WTC11 (cell line): ENCODE data around the gene PPP4R2. TPM values are rescaled to one million over a fixed set of nuclear protein-coding genes. Genes with fewer than 3 reads are reported as not detected.

Source experiments
- ATAC-seq: fragments of 200-7000 bp; cut with Tn5 transposase; 2 replicates; pipeline ENCODE4 v1.10.0; 2021; ENCODE audit warnings: mild to moderate bottlenecking, moderate library complexity
- CTCF ChIA-PET: fragments of 300-600 bp; sonication (Branson Sonifier 250); formaldehyde crosslinking; loops from one replicate; lab custom pipeline; 2021; ENCODE audit warnings: antibody characterized with exemption; lab: Charles Lee
- POLR2A ChIA-PET: fragments of 350-600 bp; sonication (Branson Sonifier 250); formaldehyde crosslinking; loops from one replicate; lab custom pipeline; 2021; ENCODE audit warnings: antibody characterized with exemption; lab: Charles Lee
- DNase-seq: peaks from one replicate; pipeline ENCODE4 v3.0.0; 2021; ENCODE audit warnings: low spot score
- H3K27ac Mint-ChIP-seq: 2 replicates; pipeline ENCODE4 v1.8.0; 2021; ENCODE audit warnings: mixed read lengths
- H3K27me3 Mint-ChIP-seq: 2 replicates; pipeline ENCODE4 v1.8.0; 2021; ENCODE audit warnings: low read depth, mild to moderate bottlenecking, moderate library complexity, mixed read lengths
- H3K36me3 Mint-ChIP-seq: 2 replicates; pipeline ENCODE4 v1.8.0; 2021; ENCODE audit warnings: mixed read lengths
- H3K4me1 Mint-ChIP-seq: 2 replicates; pipeline ENCODE4 v1.8.0; 2022; ENCODE audit warnings: mixed read lengths
- H3K4me3 Mint-ChIP-seq: 2 replicates; pipeline ENCODE4 v1.8.0; 2021; ENCODE audit warnings: mild to moderate bottlenecking, moderate library complexity, mixed read lengths
- H3K9me3 Mint-ChIP-seq: 2 replicates; pipeline ENCODE4 v1.8.0; 2021; ENCODE audit warnings: mixed read lengths
- CREB1 ChIP-seq: sonication (generic); formaldehyde crosslinking; IDR thresholded peaks from 2 replicates; pipeline ENCODE4 v1.8.0; 2023; ENCODE audit warnings: mild to moderate bottlenecking, missing genetic modification reagents
- CREM ChIP-seq: sonication (generic); formaldehyde crosslinking; IDR thresholded peaks from 2 replicates; pipeline ENCODE4 v1.8.1; 2022; ENCODE audit warnings: mild to moderate bottlenecking, missing genetic modification reagents, moderate library complexity
- ESRRA ChIP-seq: sonication (generic); formaldehyde crosslinking; IDR thresholded peaks from 2 replicates; pipeline ENCODE4 v1.8.1; 2022; ENCODE audit warnings: mild to moderate bottlenecking, missing genetic modification reagents, borderline replicate concordance
- FOXJ3 ChIP-seq: sonication (generic); formaldehyde crosslinking; IDR thresholded peaks from 2 replicates; pipeline ENCODE4 v1.9.0; 2021; ENCODE audit warnings: missing genetic modification reagents, mild to moderate bottlenecking, borderline replicate concordance
- FOXP1 ChIP-seq: sonication (generic); formaldehyde crosslinking; IDR thresholded peaks from 2 replicates; pipeline ENCODE4 v1.8.0; 2022; ENCODE audit warnings: missing genetic modification reagents, mild to moderate bottlenecking, moderate library complexity, borderline replicate concordance
- GRHL2 ChIP-seq: fragments of 250-450 bp; sonication (Bioruptor Pico); IDR thresholded peaks from 2 replicates; pipeline ENCODE4 v1.8.0; 2022; ENCODE audit warnings: mild to moderate bottlenecking, moderate library complexity; ENCODE audit not compliant: insufficient replicate concordance, severe bottlenecking
- GTF2I ChIP-seq: fragments of 250-450 bp; sonication (Bioruptor Pico); conservative IDR thresholded peaks from 2 replicates; pipeline ENCODE4 v1.4.0; 2021; ENCODE audit warnings: mild to moderate bottlenecking
- KAT7 ChIP-seq: sonication (generic); formaldehyde crosslinking; IDR thresholded peaks from 2 replicates; pipeline ENCODE4 v1.8.1; 2023; ENCODE audit warnings: missing genetic modification reagents, mild to moderate bottlenecking, borderline replicate concordance
- NR1H2 ChIP-seq: sonication (generic); formaldehyde crosslinking; IDR thresholded peaks from 2 replicates; pipeline ENCODE4 v1.9.0; 2021; ENCODE audit warnings: mild to moderate bottlenecking, moderate library complexity, missing genetic modification reagents
- OVOL2 ChIP-seq: fragments of 250-450 bp; sonication (Bioruptor Pico); IDR thresholded peaks from 2 replicates; pipeline ENCODE4 v1.9.0; 2021; ENCODE audit warnings: mild to moderate bottlenecking, borderline replicate concordance
- SP1 ChIP-seq: sonication (generic); formaldehyde crosslinking; conservative IDR thresholded peaks from 2 replicates; pipeline ENCODE4 v1.8.1; 2022; ENCODE audit warnings: missing genetic modification reagents
- TEAD1 ChIP-seq: sonication (generic); formaldehyde crosslinking; IDR thresholded peaks from 2 replicates; pipeline ENCODE4 v1.8.0; 2022; ENCODE audit warnings: mild to moderate bottlenecking, missing genetic modification reagents
- ZNF121 ChIP-seq: sonication (generic); formaldehyde crosslinking; IDR thresholded peaks from 2 replicates; pipeline ENCODE4 v1.8.0; 2023; ENCODE audit warnings: missing genetic modification reagents
- ZNF317 ChIP-seq: sonication (generic); formaldehyde crosslinking; IDR thresholded peaks from 2 replicates; pipeline ENCODE4 v1.8.1; 2023; ENCODE audit warnings: low read depth, mild to moderate bottlenecking, moderate library complexity, missing genetic modification reagents, borderline replicate concordance
- ZNF416 ChIP-seq: fragments of 250-450 bp; sonication (Bioruptor Pico); IDR thresholded peaks from 2 replicates; pipeline ENCODE4 v1.9.0; 2021; ENCODE audit warnings: mild to moderate bottlenecking, inconsistent platforms
- total RNA-seq: library from RNA; stranded (reverse); gene quantifications from 3 replicates; pipeline ENCODE4 v1.2.3, GENCODE V29; 2021
- TF ChIP-seq, protein P1 (sequence below): sonication (generic); formaldehyde crosslinking; IDR thresholded peaks from 2 replicates; pipeline ENCODE4 v1.8.1; 2023; ENCODE audit warnings: mild to moderate bottlenecking, missing genetic modification reagents, borderline replicate concordance
- TF ChIP-seq, protein P2 (sequence below): sonication (generic); formaldehyde crosslinking; IDR thresholded peaks from 2 replicates; pipeline ENCODE4 v1.8.1; 2023; ENCODE audit warnings: mild to moderate bottlenecking, moderate library complexity, missing genetic modification reagents
- TF ChIP-seq, protein P3 (sequence below): fragments of 250-450 bp; sonication (Bioruptor Pico); IDR thresholded peaks from 2 replicates; pipeline ENCODE4 v1.9.0; 2021; ENCODE audit warnings: moderate library complexity, mild to moderate bottlenecking, inconsistent platforms, borderline replicate concordance
- TF ChIP-seq, protein P4 (sequence below): sonication (generic); formaldehyde crosslinking; IDR thresholded peaks from 2 replicates; pipeline ENCODE4 v1.8.1; 2023; ENCODE audit warnings: mild to moderate bottlenecking, missing genetic modification reagents, moderate library complexity
- TF ChIP-seq, protein P5 (sequence below): fragments of 250-450 bp; sonication (Bioruptor Pico); IDR thresholded peaks from 2 replicates; pipeline ENCODE4 v1.9.0; 2021; ENCODE audit warnings: mild to moderate bottlenecking, borderline replicate concordance
- TF ChIP-seq, protein P6 (sequence below): sonication (generic); formaldehyde crosslinking; IDR thresholded peaks from 2 replicates; pipeline ENCODE4 v1.8.1; 2022; ENCODE audit warnings: missing genetic modification reagents, borderline replicate concordance

Gene PPP4R2
- total RNA-seq, 1 experiment from 2014 or later: 78.1 TPM

DNA sequence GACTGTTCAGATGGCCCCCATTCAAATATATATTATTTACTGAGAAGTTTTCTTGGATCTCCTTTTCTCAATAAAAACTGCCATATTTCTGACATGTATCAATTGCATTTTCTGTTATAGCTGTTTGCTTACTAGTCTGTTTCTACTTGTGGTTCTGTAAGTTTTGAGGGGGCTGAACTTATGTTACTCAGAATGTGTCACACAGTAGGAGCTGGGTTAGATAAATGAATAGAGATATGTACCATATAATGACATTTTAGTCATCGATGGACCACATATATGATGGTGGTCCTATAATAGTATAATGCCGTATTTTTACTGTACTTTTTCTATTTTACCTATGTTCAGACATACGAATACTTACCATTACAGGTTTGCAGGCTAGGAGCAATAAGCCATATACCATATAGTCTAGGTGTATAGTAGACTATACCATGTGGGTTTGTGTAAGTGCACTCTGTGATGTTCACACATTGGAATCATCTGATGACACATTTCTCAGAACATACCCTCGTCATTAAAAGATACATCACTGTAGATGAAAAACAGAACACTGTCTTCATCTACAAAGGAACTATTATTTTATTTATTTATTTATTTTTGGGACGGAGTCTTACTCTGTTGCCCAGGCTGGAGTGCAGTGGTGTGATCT is 22.3 kb downstream of the PPP4R2 start (continued):
- TF ChIP-seq TEAD1 (no peak), CREM (CRISPR knock-in tag) (no peak)

DNA sequence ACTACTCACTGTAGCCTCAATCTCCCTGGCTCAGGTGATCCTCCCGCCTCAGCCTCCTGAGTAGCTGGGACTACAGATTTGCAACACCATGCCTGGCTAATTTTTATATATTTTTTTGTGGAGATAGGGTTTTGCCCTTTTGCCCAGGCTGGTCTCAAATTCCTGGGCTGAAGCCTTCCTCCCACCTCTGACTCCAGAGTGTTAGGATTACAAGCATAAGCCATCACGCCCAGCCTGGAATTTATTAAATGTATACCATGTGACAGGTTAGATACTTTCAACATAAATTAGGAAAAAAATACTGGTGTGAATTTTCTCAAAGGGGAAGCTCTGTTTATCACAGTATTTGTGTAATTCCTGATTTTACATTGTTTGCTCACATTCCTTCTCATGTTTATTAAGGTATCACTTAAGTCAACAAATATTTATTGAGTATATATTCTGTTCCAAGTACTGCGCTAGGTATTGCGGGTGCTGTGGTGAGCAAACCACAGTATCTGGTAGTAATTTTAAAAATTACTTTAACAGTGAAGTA is 24.8 kb downstream of the PPP4R2 start:
- POLR2A ChIA-PET: no interaction called here
- H3K36me3 Mint-ChIP-seq: no peaks in the 10 kb centered on the region
- CTCF ChIA-PET: interaction anchor here (0.7 to 1.9 kb wide), 3 partner anchors 24 to 138 kb away, joined by 3 to 6 read pairs (median 3); partner anchors contain the start of gene PPP4R2
- H3K27ac Mint-ChIP-seq: no peak overlapping the region
- H3K9me3 Mint-ChIP-seq: no peaks in the 10 kb centered on the region
- peaks cover 63% of the 10 kb centered on the region for H3K4me1 Mint-ChIP-seq
- no peaks in the 10 kb centered on the region for H3K27me3 Mint-ChIP-seq
- ATAC-seq (no peak), DNase-seq (no peak)
- no peak overlapping the region for H3K4me3 Mint-ChIP-seq
- TF ChIP-seq, protein P1, sequence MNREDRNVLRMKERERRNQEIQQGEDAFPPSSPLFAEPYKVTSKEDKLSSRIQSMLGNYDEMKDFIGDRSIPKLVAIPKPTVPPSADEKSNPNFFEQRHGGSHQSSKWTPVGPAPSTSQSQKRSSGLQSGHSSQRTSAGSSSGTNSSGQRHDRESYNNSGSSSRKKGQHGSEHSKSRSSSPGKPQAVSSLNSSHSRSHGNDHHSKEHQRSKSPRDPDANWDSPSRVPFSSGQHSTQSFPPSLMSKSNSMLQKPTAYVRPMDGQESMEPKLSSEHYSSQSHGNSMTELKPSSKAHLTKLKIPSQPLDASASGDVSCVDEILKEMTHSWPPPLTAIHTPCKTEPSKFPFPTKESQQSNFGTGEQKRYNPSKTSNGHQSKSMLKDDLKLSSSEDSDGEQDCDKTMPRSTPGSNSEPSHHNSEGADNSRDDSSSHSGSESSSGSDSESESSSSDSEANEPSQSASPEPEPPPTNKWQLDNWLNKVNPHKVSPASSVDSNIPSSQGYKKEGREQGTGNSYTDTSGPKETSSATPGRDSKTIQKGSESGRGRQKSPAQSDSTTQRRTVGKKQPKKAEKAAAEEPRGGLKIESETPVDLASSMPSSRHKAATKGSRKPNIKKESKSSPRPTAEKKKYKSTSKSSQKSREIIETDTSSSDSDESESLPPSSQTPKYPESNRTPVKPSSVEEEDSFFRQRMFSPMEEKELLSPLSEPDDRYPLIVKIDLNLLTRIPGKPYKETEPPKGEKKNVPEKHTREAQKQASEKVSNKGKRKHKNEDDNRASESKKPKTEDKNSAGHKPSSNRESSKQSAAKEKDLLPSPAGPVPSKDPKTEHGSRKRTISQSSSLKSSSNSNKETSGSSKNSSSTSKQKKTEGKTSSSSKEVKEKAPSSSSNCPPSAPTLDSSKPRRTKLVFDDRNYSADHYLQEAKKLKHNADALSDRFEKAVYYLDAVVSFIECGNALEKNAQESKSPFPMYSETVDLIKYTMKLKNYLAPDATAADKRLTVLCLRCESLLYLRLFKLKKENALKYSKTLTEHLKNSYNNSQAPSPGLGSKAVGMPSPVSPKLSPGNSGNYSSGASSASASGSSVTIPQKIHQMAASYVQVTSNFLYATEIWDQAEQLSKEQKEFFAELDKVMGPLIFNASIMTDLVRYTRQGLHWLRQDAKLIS (CRISPR knock-in tag): no peak
- TF ChIP-seq CREB1 (CRISPR knock-in tag) (no peak), FOXJ3 (CRISPR knock-in tag) (no peak), SP1 (CRISPR knock-in tag) (no peak), GTF2I (CRISPR knock-in tag) (no peak), ESRRA (no peak), NR1H2 (CRISPR knock-in tag) (no peak), ZNF317 (CRISPR knock-in tag) (no peak), ZNF121 (CRISPR knock-in tag) (no peak), KAT7 (no peak), FOXP1 (CRISPR knock-in tag) (no peak), ZNF416 (CRISPR knock-in tag) (no peak), OVOL2 (CRISPR knock-in tag) (no peak), GRHL2 (CRISPR knock-in tag) (no peak)
- TF ChIP-seq, protein P2, sequence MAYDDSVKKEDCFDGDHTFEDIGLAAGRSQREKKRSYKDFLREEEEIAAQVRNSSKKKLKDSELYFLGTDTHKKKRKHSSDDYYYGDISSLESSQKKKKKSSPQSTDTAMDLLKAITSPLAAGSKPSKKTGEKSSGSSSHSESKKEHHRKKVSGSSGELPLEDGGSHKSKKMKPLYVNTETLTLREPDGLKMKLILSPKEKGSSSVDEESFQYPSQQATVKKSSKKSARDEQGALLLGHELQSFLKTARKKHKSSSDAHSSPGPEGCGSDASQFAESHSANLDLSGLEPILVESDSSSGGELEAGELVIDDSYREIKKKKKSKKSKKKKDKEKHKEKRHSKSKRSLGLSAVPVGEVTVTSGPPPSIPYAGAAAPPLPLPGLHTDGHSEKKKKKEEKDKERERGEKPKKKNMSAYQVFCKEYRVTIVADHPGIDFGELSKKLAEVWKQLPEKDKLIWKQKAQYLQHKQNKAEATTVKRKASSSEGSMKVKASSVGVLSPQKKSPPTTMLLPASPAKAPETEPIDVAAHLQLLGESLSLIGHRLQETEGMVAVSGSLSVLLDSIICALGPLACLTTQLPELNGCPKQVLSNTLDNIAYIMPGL (CRISPR knock-in tag): no peak
- TF ChIP-seq, protein P3, sequence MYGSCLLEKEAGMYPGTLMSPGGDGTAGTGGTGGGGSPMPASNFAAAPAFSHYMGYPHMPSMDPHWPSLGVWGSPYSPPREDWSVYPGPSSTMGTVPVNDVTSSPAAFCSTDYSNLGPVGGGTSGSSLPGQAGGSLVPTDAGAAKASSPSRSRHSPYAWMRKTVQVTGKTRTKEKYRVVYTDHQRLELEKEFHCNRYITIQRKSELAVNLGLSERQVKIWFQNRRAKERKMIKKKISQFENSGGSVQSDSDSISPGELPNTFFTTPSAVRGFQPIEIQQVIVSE (CRISPR knock-in tag): no peak
- TF ChIP-seq, protein P4, sequence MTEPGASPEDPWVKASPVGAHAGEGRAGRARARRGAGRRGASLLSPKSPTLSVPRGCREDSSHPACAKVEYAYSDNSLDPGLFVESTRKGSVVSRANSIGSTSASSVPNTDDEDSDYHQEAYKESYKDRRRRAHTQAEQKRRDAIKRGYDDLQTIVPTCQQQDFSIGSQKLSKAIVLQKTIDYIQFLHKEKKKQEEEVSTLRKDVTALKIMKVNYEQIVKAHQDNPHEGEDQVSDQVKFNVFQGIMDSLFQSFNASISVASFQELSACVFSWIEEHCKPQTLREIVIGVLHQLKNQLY: no peak
- TF ChIP-seq, protein P5, sequence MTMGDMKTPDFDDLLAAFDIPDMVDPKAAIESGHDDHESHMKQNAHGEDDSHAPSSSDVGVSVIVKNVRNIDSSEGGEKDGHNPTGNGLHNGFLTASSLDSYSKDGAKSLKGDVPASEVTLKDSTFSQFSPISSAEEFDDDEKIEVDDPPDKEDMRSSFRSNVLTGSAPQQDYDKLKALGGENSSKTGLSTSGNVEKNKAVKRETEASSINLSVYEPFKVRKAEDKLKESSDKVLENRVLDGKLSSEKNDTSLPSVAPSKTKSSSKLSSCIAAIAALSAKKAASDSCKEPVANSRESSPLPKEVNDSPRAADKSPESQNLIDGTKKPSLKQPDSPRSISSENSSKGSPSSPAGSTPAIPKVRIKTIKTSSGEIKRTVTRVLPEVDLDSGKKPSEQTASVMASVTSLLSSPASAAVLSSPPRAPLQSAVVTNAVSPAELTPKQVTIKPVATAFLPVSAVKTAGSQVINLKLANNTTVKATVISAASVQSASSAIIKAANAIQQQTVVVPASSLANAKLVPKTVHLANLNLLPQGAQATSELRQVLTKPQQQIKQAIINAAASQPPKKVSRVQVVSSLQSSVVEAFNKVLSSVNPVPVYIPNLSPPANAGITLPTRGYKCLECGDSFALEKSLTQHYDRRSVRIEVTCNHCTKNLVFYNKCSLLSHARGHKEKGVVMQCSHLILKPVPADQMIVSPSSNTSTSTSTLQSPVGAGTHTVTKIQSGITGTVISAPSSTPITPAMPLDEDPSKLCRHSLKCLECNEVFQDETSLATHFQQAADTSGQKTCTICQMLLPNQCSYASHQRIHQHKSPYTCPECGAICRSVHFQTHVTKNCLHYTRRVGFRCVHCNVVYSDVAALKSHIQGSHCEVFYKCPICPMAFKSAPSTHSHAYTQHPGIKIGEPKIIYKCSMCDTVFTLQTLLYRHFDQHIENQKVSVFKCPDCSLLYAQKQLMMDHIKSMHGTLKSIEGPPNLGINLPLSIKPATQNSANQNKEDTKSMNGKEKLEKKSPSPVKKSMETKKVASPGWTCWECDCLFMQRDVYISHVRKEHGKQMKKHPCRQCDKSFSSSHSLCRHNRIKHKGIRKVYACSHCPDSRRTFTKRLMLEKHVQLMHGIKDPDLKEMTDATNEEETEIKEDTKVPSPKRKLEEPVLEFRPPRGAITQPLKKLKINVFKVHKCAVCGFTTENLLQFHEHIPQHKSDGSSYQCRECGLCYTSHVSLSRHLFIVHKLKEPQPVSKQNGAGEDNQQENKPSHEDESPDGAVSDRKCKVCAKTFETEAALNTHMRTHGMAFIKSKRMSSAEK (CRISPR knock-in tag): no peak
- TF ChIP-seq, protein P6, sequence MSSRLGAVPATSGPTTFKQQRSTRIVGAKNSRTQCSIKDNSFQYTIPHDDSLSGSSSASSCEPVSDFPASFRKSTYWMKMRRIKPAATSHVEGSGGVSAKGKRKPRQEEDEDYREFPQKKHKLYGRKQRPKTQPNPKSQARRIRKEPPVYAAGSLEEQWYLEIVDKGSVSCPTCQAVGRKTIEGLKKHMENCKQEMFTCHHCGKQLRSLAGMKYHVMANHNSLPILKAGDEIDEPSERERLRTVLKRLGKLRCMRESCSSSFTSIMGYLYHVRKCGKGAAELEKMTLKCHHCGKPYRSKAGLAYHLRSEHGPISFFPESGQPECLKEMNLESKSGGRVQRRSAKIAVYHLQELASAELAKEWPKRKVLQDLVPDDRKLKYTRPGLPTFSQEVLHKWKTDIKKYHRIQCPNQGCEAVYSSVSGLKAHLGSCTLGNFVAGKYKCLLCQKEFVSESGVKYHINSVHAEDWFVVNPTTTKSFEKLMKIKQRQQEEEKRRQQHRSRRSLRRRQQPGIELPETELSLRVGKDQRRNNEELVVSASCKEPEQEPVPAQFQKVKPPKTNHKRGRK (CRISPR knock-in tag): no peak
